ENCODE results near the gene LNP1.

DNA sequence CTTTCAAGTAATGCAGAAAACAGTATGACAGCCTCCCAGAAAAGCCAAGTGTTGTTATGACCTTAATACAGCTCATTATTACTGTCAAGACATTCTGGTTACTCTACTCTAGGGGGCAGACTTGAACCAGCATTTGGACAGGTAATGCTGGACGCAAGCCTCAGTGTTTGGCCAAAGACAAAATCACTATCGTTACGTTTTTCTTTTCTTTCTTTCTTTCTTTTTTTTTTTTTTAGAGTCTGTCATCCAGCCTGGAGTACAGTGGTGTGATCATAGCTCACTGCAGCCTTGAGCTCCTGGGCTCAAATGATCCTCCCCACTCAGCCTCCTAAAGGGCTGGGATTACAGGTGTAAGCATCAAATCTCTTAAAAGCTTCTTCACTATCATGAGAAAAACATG, 61.7 kb downstream of the LNP1 start:
- TF ChIP-seq CTCF (IDR thresholded peaks at IDR 0.05) (peak; percentile 61 to 79 (median 67)), POLR2A (IDR thresholded peaks at IDR 0.05) (no peak), EP300 (IDR thresholded peaks at IDR 0.05; ENCODE audit: low read depth) (no peak)
